22Rv1 (cell line): ENCODE results near the gene DFFB.

Experiments used
- CTCF ChIP-seq: fragments of 450-650 bp; IDR thresholded peaks from 2 replicates; pipeline ENCODE4 v1.5.1; 2017; ENCODE audit warnings: mild to moderate bottlenecking
- ZFX ChIP-seq: fragments of 450-650 bp; IDR thresholded peaks from 2 replicates; pipeline ENCODE4 v1.6.1; 2017; ENCODE audit warnings: antibody characterized with exemption, borderline replicate concordance

DNA sequence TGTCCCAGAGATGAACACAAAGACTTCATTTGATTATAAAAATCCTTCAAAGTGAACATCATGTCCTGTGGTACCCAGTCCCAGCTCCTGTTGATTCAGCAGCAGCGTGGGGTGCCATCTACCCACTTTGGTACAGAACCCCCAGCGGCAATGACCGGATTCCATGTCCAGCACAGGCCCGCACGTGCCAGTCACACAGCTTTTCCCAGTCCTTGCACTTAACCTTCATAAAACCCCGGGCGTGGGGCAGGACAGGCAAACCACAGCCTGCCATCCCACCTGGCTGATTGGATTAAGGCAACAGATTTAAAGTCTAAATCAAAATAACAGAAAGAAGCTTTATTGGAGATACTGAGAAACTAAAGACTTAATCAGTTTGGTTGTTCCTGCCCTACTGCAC, 15.8 kb upstream of the DFFB start:
- no peak for TF ChIP-seq CTCF
- no peak for TF ChIP-seq ZFX
